GM23338 (cell line): ENCODE results near the gene TMEM273.

Source experiments
- REST ChIP-seq: IDR thresholded peaks from one replicate; pipeline ENCODE4 v1.6.1; 2018; ENCODE audit warnings: antibody characterized with exemption; ENCODE audit not compliant: unreplicated experiment
- TF ChIP-seq, protein P1 (sequence below), 2 experiments: fragments of 200-600 bp in 1 of 2; sonication (generic) in 1 of 2; conservative IDR thresholded peaks; 2 replicates each; pipeline versions ENCODE4 v1.5.1 to v1.6.1; 2016 to 2017; ENCODE audit warnings: antibody characterized with exemption in 2 of 2, low read depth in 2 of 2, mild to moderate bottlenecking in 2 of 2, moderate library complexity in 1 of 2

DNA sequence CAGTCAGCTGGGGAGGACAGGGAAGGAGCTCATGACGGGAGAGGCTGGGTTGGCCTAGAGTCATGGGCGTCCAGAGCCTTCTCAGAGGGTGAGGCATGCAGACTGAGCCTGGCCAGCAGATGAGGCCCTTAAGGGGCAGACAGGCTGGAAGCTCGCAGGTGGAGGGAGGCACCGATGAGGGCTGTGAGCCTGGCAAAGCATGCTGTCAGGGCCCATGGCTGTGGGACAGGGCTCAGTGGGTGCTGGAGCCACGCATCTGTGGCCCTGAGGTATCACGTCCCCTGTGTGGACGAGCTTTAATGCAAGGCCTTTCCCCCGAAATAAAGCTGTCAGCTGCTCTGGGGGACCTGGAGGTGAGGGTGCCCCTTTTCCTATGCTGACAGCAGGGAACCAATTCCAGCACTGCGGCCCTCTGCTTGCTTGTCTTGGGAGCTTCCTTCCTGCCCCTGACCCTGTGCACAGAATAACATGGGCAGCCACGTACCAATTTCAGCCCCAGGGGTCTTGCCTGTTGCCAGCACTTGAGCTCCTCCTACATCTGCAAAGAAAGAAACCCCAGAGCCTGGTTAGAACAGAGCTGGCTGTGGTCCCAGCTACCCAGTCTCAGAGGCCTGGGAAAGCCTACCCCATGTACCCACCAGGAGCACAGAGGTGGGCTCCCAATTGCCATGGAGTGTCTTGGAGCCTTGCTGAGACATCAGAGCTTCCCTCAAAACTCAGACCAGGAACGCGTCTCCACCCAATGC, 20.6 kb downstream of the TMEM273 start:
- TF ChIP-seq, protein P1, sequence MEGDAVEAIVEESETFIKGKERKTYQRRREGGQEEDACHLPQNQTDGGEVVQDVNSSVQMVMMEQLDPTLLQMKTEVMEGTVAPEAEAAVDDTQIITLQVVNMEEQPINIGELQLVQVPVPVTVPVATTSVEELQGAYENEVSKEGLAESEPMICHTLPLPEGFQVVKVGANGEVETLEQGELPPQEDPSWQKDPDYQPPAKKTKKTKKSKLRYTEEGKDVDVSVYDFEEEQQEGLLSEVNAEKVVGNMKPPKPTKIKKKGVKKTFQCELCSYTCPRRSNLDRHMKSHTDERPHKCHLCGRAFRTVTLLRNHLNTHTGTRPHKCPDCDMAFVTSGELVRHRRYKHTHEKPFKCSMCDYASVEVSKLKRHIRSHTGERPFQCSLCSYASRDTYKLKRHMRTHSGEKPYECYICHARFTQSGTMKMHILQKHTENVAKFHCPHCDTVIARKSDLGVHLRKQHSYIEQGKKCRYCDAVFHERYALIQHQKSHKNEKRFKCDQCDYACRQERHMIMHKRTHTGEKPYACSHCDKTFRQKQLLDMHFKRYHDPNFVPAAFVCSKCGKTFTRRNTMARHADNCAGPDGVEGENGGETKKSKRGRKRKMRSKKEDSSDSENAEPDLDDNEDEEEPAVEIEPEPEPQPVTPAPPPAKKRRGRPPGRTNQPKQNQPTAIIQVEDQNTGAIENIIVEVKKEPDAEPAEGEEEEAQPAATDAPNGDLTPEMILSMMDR (conservative IDR thresholded peaks at IDR 0.05; ENCODE audit: low read depth in 2 of 2), result no peak
- no peak for TF ChIP-seq REST
